Brain microvascular endothelial cell (primary cell): ENCODE data around the gene UBE2J2.

Experiments used
- DNase-seq: peaks from one replicate; pipeline ENCODE4 v3.0.0-alpha.2; 2020
- H3K27ac ChIP-seq: fragments of 250-450 bp; sonication (Bioruptor Pico); 2 replicates; pipeline ENCODE4 v1.5.1; 2020; ENCODE audit warnings: mild to moderate bottlenecking, moderate library complexity
- H3K27me3 ChIP-seq: fragments of 250-450 bp; sonication (Bioruptor Pico); replicated peaks from 2 replicates; pipeline ENCODE4 v1.5.1; 2020; ENCODE audit warnings: mild to moderate bottlenecking
- H3K36me3 ChIP-seq: fragments of 250-450 bp; sonication (Bioruptor Pico); replicated peaks from 2 replicates; pipeline ENCODE4 v1.5.1; 2020; ENCODE audit warnings: mild to moderate bottlenecking
- H3K4me3 ChIP-seq: 2 replicates; pipeline ENCODE4 v1.5.1; 2011; ENCODE audit warnings: low read depth, mild to moderate bottlenecking, control low read depth, low read length, moderate library complexity
- CTCF ChIP-seq: IDR thresholded peaks from 2 replicates; pipeline ENCODE4 v1.5.1; 2011; ENCODE audit warnings: low read depth, mild to moderate bottlenecking, moderate library complexity, low read length, control low read depth, inconsistent platforms; ENCODE audit errors: missing control alignments
- in situ Hi-C: cut with HindIII; loops from 2 replicates; pipeline ENCODE4 v1.10.0; 2017; ENCODE audit warnings: low sequenced_read_pairs, low pct_ligation_motif_present

UBE2J2 gene

GRCh38 chr1:1236176-1236763, 37.4 kb downstream of the UBE2J2 start:
- in situ Hi-C loops = no loop called here

GRCh38 chr1:1235016-1235744, 38.5 kb downstream of the UBE2J2 start:
- H3K27me3 ChIP-seq = no peaks in the 10 kb centered on the region
- TF ChIP-seq CTCF = no peak
- H3K4me3 ChIP-seq = no peak overlapping the region
- no peak for DNase-seq
- peaks cover 2% of the 10 kb centered on the region for H3K36me3 ChIP-seq
- in situ Hi-C loops = no loop called here
- H3K27ac ChIP-seq = no peak overlapping the region

More at GRCh38 chr1:1236176-1236763, 37.4 kb downstream of the UBE2J2 start:
- Histone ChIP-seq H3K27me3 (no peaks in the 10 kb centered on the region), H3K4me3 (no peak overlapping the region), H3K36me3 (peaks cover 2% of the 10 kb centered on the region), H3K27ac (no peak overlapping the region)
- DNase-seq = no peak
- TF ChIP-seq CTCF = no peak

DNA sequence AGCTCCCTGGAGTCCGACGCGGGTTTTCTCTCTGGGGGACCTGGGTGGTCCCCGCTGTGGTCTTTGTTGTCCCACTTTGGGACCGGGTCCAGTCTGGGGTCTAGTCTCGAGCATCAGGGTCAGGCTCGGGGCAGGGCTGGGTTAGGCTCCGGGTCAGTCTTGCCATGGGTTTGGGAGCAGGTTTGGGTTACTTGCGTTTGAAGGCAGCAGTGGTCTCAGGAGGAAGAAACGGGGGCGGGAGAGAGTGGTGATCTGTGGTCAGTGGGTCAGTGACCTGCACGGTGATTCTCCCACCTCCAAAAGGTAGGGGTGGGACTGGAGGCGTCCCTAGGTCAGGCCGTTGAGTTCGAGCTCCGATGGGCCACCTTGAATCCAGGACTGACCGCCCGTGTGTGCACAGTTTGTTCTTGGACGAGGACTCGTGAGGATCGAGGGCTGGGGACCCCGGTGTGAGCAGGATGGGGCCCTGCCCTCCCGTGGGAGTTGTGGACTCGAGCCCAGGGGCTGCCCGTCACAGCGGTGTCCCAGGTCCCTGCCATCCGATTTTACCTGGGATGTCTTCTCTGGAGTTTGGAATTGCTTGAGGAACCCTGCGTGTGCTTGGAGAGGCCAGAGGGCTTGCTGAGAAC, 39.4 kb downstream of the UBE2J2 start:
- TF ChIP-seq CTCF = no peak
- Histone ChIP-seq H3K36me3 (peaks cover 2% of the 10 kb centered on the region), H3K27me3 (no peaks in the 10 kb centered on the region), H3K4me3 (no peak overlapping the region), H3K27ac (no peak overlapping the region)
- DNase-seq = no peak
- in situ Hi-C loops = no loop called here

- H3K36me3 ChIP-seq = peaks cover 2% of the 10 kb centered on the region
- H3K4me3 ChIP-seq = no peak overlapping the region
- DNase-seq = no peak
- no peaks in the 10 kb centered on the region for H3K27me3 ChIP-seq
- in situ Hi-C loops = no loop called here
- no peak overlapping the region for H3K27ac ChIP-seq
- no peak for TF ChIP-seq CTCF
These were observed 40.1 kb downstream of the UBE2J2 start for GRCh38 chr1:1233567-1233892.

- no peaks in the 10 kb centered on the region for H3K27me3 ChIP-seq
- no peak for DNase-seq
- peaks cover 5% of the 10 kb centered on the region for H3K36me3 ChIP-seq
- no peak overlapping the region for H3K27ac ChIP-seq
- TF ChIP-seq CTCF = no peak
- H3K4me3 ChIP-seq = no peak overlapping the region
- in situ Hi-C loops = no loop called here
These were observed 40.7 kb downstream of the UBE2J2 start for GRCh38 chr1:1232796-1233566.
